GM12892 (cell line): ENCODE data around the gene UNC5A.

Source experiments
- POLR2A ChIP-seq: IDR thresholded peaks from 2 replicates; pipeline ENCODE4 v1.6.1; 2011; ENCODE audit warnings: low read depth, low read length, control low read depth
- POLR2AphosphoS5 ChIP-seq: IDR thresholded peaks from 2 replicates; pipeline ENCODE4 v1.6.1; 2011; ENCODE audit warnings: low read depth, low read length, control low read depth
- TAF1 ChIP-seq: IDR thresholded peaks from 2 replicates; pipeline ENCODE4 v1.6.1; 2011; ENCODE audit warnings: low read depth, mild to moderate bottlenecking, control low read depth, low read length, borderline replicate concordance

GRCh38 chr5:176906126-176906525 lies 95.8 kb downstream of the UNC5A start:
- TF ChIP-seq POLR2A, result no peak
- TF ChIP-seq TAF1, result no peak
- no peak for TF ChIP-seq POLR2AphosphoS5
